H1 (cell line): ENCODE data around the gene PDE4B. TPM values are rescaled to one million over a fixed set of nuclear protein-coding genes. Genes with fewer than 3 reads are reported as not detected.

Source experiments
- CTCF ChIA-PET: fragments of 300-600 bp; sonication (Branson Sonifier 250); formaldehyde crosslinking; loops from one replicate; lab custom pipeline; 2021; ENCODE audit not compliant: partially characterized antibody; lab: Charles Lee
- POLR2A ChIA-PET: fragments of 300-600 bp; sonication (Branson Sonifier 250); formaldehyde crosslinking; loops from one replicate; lab custom pipeline; 2021; ENCODE audit warnings: inconsistent platforms; ENCODE audit not compliant: partially characterized antibody; lab: Charles Lee
- DNase-seq, 2 experiments: peaks; one replicate each; pipeline versions ENCODE4 v3.0.0 to v3.0.0-alpha.2; 2010 to 2022; ENCODE audit warnings: low spot score in 2 of 2, low read depth in 1 of 2, mixed read lengths in 1 of 2
- FAIRE-seq: peaks from 2 replicates; lab custom pipeline; 2011; peaks lifted over from hg19 to GRCh38; lab: Jason Lieb, UNC
- H2AFZ ChIP-seq: 2 replicates; pipeline ENCODE4 v1.8.1; 2012; ENCODE audit warnings: low read length, inconsistent platforms
- H2AK5ac ChIP-seq: 2 replicates; pipeline ENCODE4 v1.6.1; 2013; ENCODE audit warnings: low read depth, low read length
- H2BK120ac ChIP-seq: replicated peaks from 2 replicates; pipeline ENCODE3; 2013; ENCODE audit warnings: low read depth, low read length, inconsistent platforms
- H2BK12ac ChIP-seq: 2 replicates; pipeline ENCODE4 v1.6.1; 2013; ENCODE audit warnings: low read depth, low read length
- H2BK15ac ChIP-seq: 2 replicates; pipeline ENCODE4 v1.6.1; 2013; ENCODE audit warnings: low read length
- H2BK20ac ChIP-seq: 2 replicates; pipeline ENCODE4 v1.6.1; 2013; ENCODE audit warnings: low read length
- H2BK5ac ChIP-seq: 2 replicates; pipeline ENCODE4 v1.6.1; 2013; ENCODE audit warnings: low read depth, low read length
- H3K14ac ChIP-seq: 2 replicates; pipeline ENCODE4 v1.6.1; 2013; ENCODE audit warnings: inconsistent platforms; ENCODE audit not compliant: insufficient read length
- H3K18ac ChIP-seq: 2 replicates; pipeline ENCODE4 v1.6.1; 2013; ENCODE audit warnings: low read length; ENCODE audit errors: extremely low read depth
- H3K23ac ChIP-seq: 2 replicates; pipeline ENCODE4 v1.6.1; 2013; ENCODE audit warnings: inconsistent platforms; ENCODE audit not compliant: insufficient read length
- H3K23me2 ChIP-seq: 2 replicates; pipeline ENCODE4 v1.6.1; 2013; ENCODE audit warnings: low read depth, low read length
- H3K27ac ChIP-seq: 2 replicates; pipeline ENCODE4 v1.6.1; 2011; ENCODE audit warnings: low read depth, low read length, inconsistent platforms
- H3K27me3 ChIP-seq, 4 experiments: replicated peaks in 1 of 4; 1 replicate in 1 of 4; 2 replicates in 3 of 4; pipeline versions ENCODE4 v1.6.1 to v1.8.1; 2011 to 2013; ENCODE audit warnings: low read length in 3 of 4, mild to moderate bottlenecking in 3 of 4, inconsistent platforms in 2 of 4, mixed read lengths in 2 of 4, moderate library complexity in 1 of 4; ENCODE audit not compliant: control insufficient read depth in 3 of 4, insufficient read depth in 3 of 4; ENCODE audit errors: extremely low read depth in 1 of 4
- H3K36me3 ChIP-seq, 4 experiments: 2 replicates each; pipeline versions ENCODE4 v1.6.1 to v1.8.1; 2011 to 2013; ENCODE audit warnings: mild to moderate bottlenecking in 4 of 4, low read length in 3 of 4, moderate library complexity in 2 of 4, control low read depth in 1 of 4, inconsistent platforms in 1 of 4; ENCODE audit not compliant: insufficient read depth in 4 of 4, control insufficient read depth in 2 of 4
- H3K4ac ChIP-seq: replicated peaks from 2 replicates; pipeline ENCODE3; 2013; ENCODE audit warnings: low read length, low read depth, mixed read lengths, inconsistent platforms; ENCODE audit not compliant: insufficient read length
- H3K4me1 ChIP-seq, 4 experiments: replicated peaks in 1 of 4; 1 replicate in 1 of 4; 2 replicates in 3 of 4; pipeline versions ENCODE4 v1.6.1 to v1.8.1; 2011 to 2013; ENCODE audit warnings: low read length in 3 of 4, inconsistent platforms in 2 of 4, mixed read lengths in 1 of 4; ENCODE audit not compliant: insufficient read depth in 4 of 4, control insufficient read depth in 3 of 4
- H3K4me2 ChIP-seq, 2 experiments: 2 replicates each; pipeline versions ENCODE4 v1.6.1 to v1.8.1; 2011 to 2013; ENCODE audit warnings: low read depth in 2 of 2, low read length in 2 of 2, control low read depth in 1 of 2, inconsistent platforms in 1 of 2, mild to moderate bottlenecking in 1 of 2; ENCODE audit not compliant: insufficient read depth in 1 of 2
- H3K4me3 ChIP-seq, 4 experiments: fragments of 200-600, 300-600 bp in 1 of 4; sonication (generic), shearing (Covaris generic), sonication (Bioruptor Twin) in 1 of 4; 2 replicates each; pipeline versions ENCODE4 v1.5.1 to v1.8.1; 2011 to 2016; ENCODE audit warnings: low read length in 4 of 4, low read depth in 3 of 4, control low read depth in 2 of 4, inconsistent platforms in 2 of 4, mild to moderate bottlenecking in 2 of 4, mixed read lengths in 1 of 4, moderate library complexity in 1 of 4; ENCODE audit not compliant: insufficient read depth in 2 of 4; ENCODE audit errors: extremely low read depth in 1 of 4
- H3K56ac ChIP-seq: replicated peaks from 2 replicates; pipeline ENCODE3; 2013; ENCODE audit warnings: low read depth, mild to moderate bottlenecking, mixed read lengths, low read length, inconsistent platforms; ENCODE audit not compliant: insufficient read length
- H3K79me1 ChIP-seq: 2 replicates; pipeline ENCODE4 v1.6.1; 2013; ENCODE audit warnings: low read depth, low read length, control low read depth
- H3K79me2 ChIP-seq, 2 experiments: 2 replicates each; pipeline versions ENCODE4 v1.6.1 to v1.8.1; 2012 to 2013; ENCODE audit warnings: low read length in 2 of 2, mild to moderate bottlenecking in 2 of 2, inconsistent platforms in 1 of 2; ENCODE audit not compliant: insufficient read depth in 2 of 2, control insufficient read depth in 1 of 2
- H3K9ac ChIP-seq, 4 experiments: replicated peaks in 1 of 4; 1 replicate in 1 of 4; 2 replicates in 3 of 4; pipeline versions ENCODE4 v1.6.1 to v1.8.1; 2011 to 2013; ENCODE audit warnings: low read depth in 3 of 4, low read length in 3 of 4, control low read depth in 2 of 4, mild to moderate bottlenecking in 2 of 4, moderate library complexity in 2 of 4, inconsistent platforms in 1 of 4; ENCODE audit errors: extremely low read depth in 1 of 4
- H3K9me3 ChIP-seq, 2 experiments: 2 replicates each; pipeline versions ENCODE4 v1.6.1 to v1.8.1; 2012 to 2013; ENCODE audit warnings: mild to moderate bottlenecking in 2 of 2, moderate library complexity in 2 of 2, control low read depth in 1 of 2, inconsistent platforms in 1 of 2, low read depth in 1 of 2, low read length in 1 of 2, mixed read lengths in 1 of 2; ENCODE audit not compliant: insufficient read depth in 2 of 2
- H4K20me1 ChIP-seq, 2 experiments: replicated peaks in 1 of 2; 2 replicates each; pipeline versions ENCODE3 to v1.8.1; 2011 to 2013; ENCODE audit warnings: inconsistent platforms in 2 of 2, low read length in 2 of 2, mild to moderate bottlenecking in 1 of 2; ENCODE audit not compliant: insufficient read depth in 2 of 2, control insufficient read depth in 1 of 2
- H4K5ac ChIP-seq: 2 replicates; pipeline ENCODE4 v1.6.1; 2013; ENCODE audit warnings: low read length, low read depth, mixed read lengths, inconsistent platforms; ENCODE audit not compliant: insufficient read length
- H4K8ac ChIP-seq: 2 replicates; pipeline ENCODE4 v1.8.0; 2013; ENCODE audit warnings: mild to moderate bottlenecking, moderate library complexity, low read length, inconsistent platforms; ENCODE audit not compliant: insufficient read depth; ENCODE audit errors: extremely low read depth
- H4K91ac ChIP-seq: replicated peaks from 2 replicates; pipeline ENCODE3; 2013; ENCODE audit warnings: low read length, mixed read lengths, inconsistent platforms; ENCODE audit not compliant: insufficient read length
- ASH2L ChIP-seq: fragments of 200-600, 300-600 bp; sonication (generic); IDR thresholded peaks from one replicate; pipeline ENCODE4 v1.7.1; 2017; ENCODE audit warnings: low read length
- BCL11A ChIP-seq, 2 experiments: IDR thresholded peaks; one replicate each; pipeline ENCODE4 v1.6.1; 2011; ENCODE audit warnings: low read depth in 2 of 2, low read length in 2 of 2, mild to moderate bottlenecking in 2 of 2
- CREB1 ChIP-seq: IDR thresholded peaks from 2 replicates; pipeline ENCODE4 v1.6.1; 2012; ENCODE audit warnings: inconsistent platforms
- EP300 ChIP-seq, 2 experiments: IDR thresholded peaks; 1 replicate in 1 of 2; 2 replicates in 1 of 2; pipeline ENCODE4 v1.6.1; 2011 to 2012; ENCODE audit warnings: low read depth in 2 of 2, low read length in 2 of 2, mild to moderate bottlenecking in 2 of 2, borderline replicate concordance in 1 of 2, inconsistent platforms in 1 of 2, moderate library complexity in 1 of 2
- EZH2 ChIP-seq: fragments of 200-600 bp; sonication (generic); IDR thresholded peaks from 2 replicates; pipeline ENCODE4 v1.7.1; 2012; ENCODE audit warnings: low read depth, mild to moderate bottlenecking, moderate library complexity, low read length, inconsistent platforms; ENCODE audit not compliant: severe bottlenecking
- KDM4A ChIP-seq: IDR thresholded peaks from one replicate; pipeline ENCODE4 v1.7.1; 2012; ENCODE audit warnings: low read depth, mild to moderate bottlenecking, moderate library complexity, low read length, inconsistent platforms; ENCODE audit not compliant: severe bottlenecking
- KDM5A ChIP-seq: fragments of 200-600 bp; IDR thresholded peaks from 2 replicates; pipeline ENCODE4 v1.7.1; 2012; ENCODE audit warnings: mild to moderate bottlenecking, low read length, inconsistent platforms, mixed read lengths
- POLR2A ChIP-seq, 2 experiments: IDR thresholded peaks; 1 replicate in 1 of 2; 2 replicates in 1 of 2; pipeline ENCODE4 v1.6.1; 2011; ENCODE audit warnings: low read depth in 2 of 2, low read length in 2 of 2, mild to moderate bottlenecking in 2 of 2; ENCODE audit errors: control extremely low read depth in 1 of 2
- RBBP5 ChIP-seq: IDR thresholded peaks from 2 replicates; pipeline ENCODE4 v1.7.1; 2012; ENCODE audit warnings: low read depth, mild to moderate bottlenecking, inconsistent platforms, low read length, moderate library complexity, borderline replicate concordance
- SUZ12 ChIP-seq: fragments of 200-600 bp; sonication (generic); IDR thresholded peaks from 2 replicates; pipeline ENCODE4 v1.6.1; 2012; ENCODE audit warnings: mild to moderate bottlenecking, inconsistent platforms, low read length, moderate library complexity, mixed read lengths
- TAF1 ChIP-seq: IDR thresholded peaks from 2 replicates; pipeline ENCODE4 v1.6.1; 2011; ENCODE audit warnings: mild to moderate bottlenecking, low read depth, low read length
- TEAD4 ChIP-seq: IDR thresholded peaks from 2 replicates; pipeline ENCODE4 v1.6.1; 2012; ENCODE audit warnings: low read depth, low read length, inconsistent platforms, mixed read lengths
- WGBS, 2 experiments: shearing (Covaris generic) in 1 of 2; methylation state at CpG; one replicate each; pipeline versions ENCODE4 v1.1.6 to v1.1.7; 2013 to 2015; ENCODE audit warnings: low lambda C conversion rate in 2 of 2, mixed read lengths in 2 of 2, inconsistent platforms in 1 of 2, low coverage in 1 of 2, missing lambda C conversion rate in 1 of 2; ENCODE audit not compliant: insufficient replicate concordance in 2 of 2, insufficient coverage in 1 of 2, insufficient read length in 1 of 2; ENCODE audit errors: extremely low coverage in 1 of 2, missing lambda C conversion rate in 1 of 2; 5-methylcytosine and 5-hydroxymethylcytosine counted together
- polyA plus RNA-seq, 7 experiments: library from polyadenylated mRNA; depleted of rRNA in 3 of 7; stranded (reverse) in 5 of 7; unstranded in 2 of 7; fragments of >200 nt in 5 of 7; fragments of 200-250 nt in 2 of 7; gene quantifications; 1 replicate in 5 of 7; 2 replicates in 1 of 7; 4 replicates in 1 of 7; pipeline versions ENCODE4 v1.2.1 to v1.2.3, GENCODE V29; 2011 to 2013; ENCODE audit warnings: missing spikeins in 2 of 7, mixed read lengths in 2 of 7
- total RNA-seq: library from RNA; stranded (reverse); fragmentation: NEBNext Ultra II Directional; extraction: Animal tissue kit (Norgen Biotek cat#: 25700); gene quantifications from 2 replicates; pipeline ENCODE4 v1.2.1, GENCODE V29; 2021

Gene PDE4B
- total and polyA plus RNA-seq, 2 of the 8 experiments (the other 6 are each of a cell fraction or from before 2014, with no cell fraction given): 5.0 to 15.1 TPM

DNA sequence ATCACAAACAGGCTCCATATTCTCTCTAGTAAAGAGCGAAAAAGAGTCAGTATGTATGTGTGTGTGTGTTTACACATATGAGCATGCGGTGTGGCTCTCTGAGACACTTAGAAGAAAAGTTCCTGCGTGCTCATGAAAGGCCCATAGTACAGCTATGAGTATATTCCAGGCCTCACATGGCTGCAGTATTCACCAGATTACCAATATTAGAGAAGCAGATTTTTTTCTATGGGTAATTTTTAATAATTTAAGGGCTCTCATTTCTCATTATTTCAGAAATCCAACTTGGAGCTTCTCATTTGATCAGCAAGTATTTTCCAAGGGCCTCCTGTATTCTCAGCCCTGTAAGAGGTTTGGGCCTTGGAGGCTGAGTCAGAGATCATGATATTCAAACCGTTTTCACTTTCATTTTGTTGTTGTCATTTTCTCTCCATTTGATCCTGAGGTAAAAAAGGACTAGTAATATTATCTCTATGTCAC is 508.3 kb downstream of the PDE4B start:
- Histone ChIP-seq H3K4ac (no peak overlapping the region), H3K4me2 (no peak overlapping the region), H3K56ac (no peak overlapping the region), H3K23ac (no peak overlapping the region), H2BK15ac (no peak overlapping the region), H3K4me3 (no peak overlapping the region), H2BK120ac (no peak overlapping the region), H3K9ac (no peak overlapping the region), H2BK12ac (no peak overlapping the region), H2AK5ac (no peak overlapping the region), H2AFZ (no peak overlapping the region), H3K4me1 (no peaks in the 10 kb centered on the region), H3K36me3 (no peaks in the 10 kb centered on the region), H3K9me3 (no peaks in the 10 kb centered on the region), H3K18ac (no peak overlapping the region), H4K20me1 (no peaks in the 10 kb centered on the region), H3K27ac (no peak overlapping the region), H4K8ac (no peak overlapping the region), H4K5ac (no peak overlapping the region), H3K14ac (no peak overlapping the region), H2BK20ac (no peak overlapping the region), H3K23me2 (no peaks in the 10 kb centered on the region), H3K79me1 (no peaks in the 10 kb centered on the region), H2BK5ac (no peak overlapping the region), H4K91ac (no peak overlapping the region), H3K79me2 (no peaks in the 10 kb centered on the region), H3K27me3 (peaks cover 0 to 2% (median 0%) of the 10 kb centered on the region in 4 experiments; a peak in 1 of 7 replicates)
- TF ChIP-seq EP300 (IDR thresholded peaks at IDR 0.05; ENCODE audit: borderline replicate concordance in 1 of 2, low read depth in 2 of 2, low read length in 2 of 2) (no peak), SUZ12 (no peak), ASH2L (no peak), RBBP5 (no peak), POLR2A (IDR thresholded peaks at IDR 0.05; ENCODE audit: control extremely low read depth in 1 of 2, low read depth in 2 of 2, low read length in 2 of 2) (no peak), BCL11A (IDR thresholded peaks at IDR 0.05; ENCODE audit: low read depth in 2 of 2, low read length in 2 of 2) (no peak), KDM5A (no peak), TAF1 (no peak), TEAD4 (no peak), CREB1 (no peak), EZH2 (no peak), KDM4A (no peak)
- ChIA-PET POLR2A (interaction anchor here (0.9 kb wide), 1 partner anchor 143 kb away, joined by 3 read pairs; no protein-coding TSS in a partner anchor), CTCF (interaction anchor here (0.6 to 2.5 kb wide), 3 partner anchors 21 to 145 kb away, joined by 3 to 14 read pairs (median 6); no protein-coding TSS in a partner anchor)
- no peak for DNase-seq
- WGBS, 2 experiments: 80% methylated on average over 4 of the region's 4 CpGs; no CpG with 5 or more reads in 1 of the 2 experiments
- FAIRE-seq: no peak
